IPS-NIHi7 (cell line): ENCODE measurements around the gene UBA5.
A peak's percentile ranks its signal among the peaks of the same experiment; 100 is the strongest.
"Not testable (repeated sequence)": the region's sequence is repeated elsewhere in the genome, so short reads cannot be mapped to it uniquely, and the experiment has no call there.

ENCODE experiments used
- DNase-seq: peaks from one replicate; pipeline ENCODE4 v3.0.0; 2012; ENCODE audit warnings: mixed read lengths; ENCODE audit errors: extremely low spot score

Gene UBA5

GRCh38 chr3:132660052-132660810 is at the start of gene UBA5:
Gene UBA5, plus strand, starts transcription at chr3:132660329. Its CDS starts 209 bp downstream, at chr3:132660538.
- peak; percentile 69 for DNase-seq

- not testable (repeated sequence) for DNase-seq
Observed at GRCh38 chr3:132615301-132615700, 44.8 kb upstream of the UBA5 start.

GRCh38 chr3:132615881-132616280 is 44.2 kb upstream of the UBA5 start:
- no peak for DNase-seq

GRCh38 chr3:132616780-132617179 is 43.3 kb upstream of the UBA5 start:
- no peak for DNase-seq

GRCh38 chr3:132622148-132622547 is 38.0 kb upstream of the UBA5 start:
- no peak for DNase-seq

- no peak for DNase-seq
Observed at GRCh38 chr3:132622761-132623160, 37.4 kb upstream of the UBA5 start.

- DNase-seq = no peak
Observed at GRCh38 chr3:132623646-132624045, 36.5 kb upstream of the UBA5 start.

GRCh38 chr3:132624790-132625189 is 35.3 kb upstream of the UBA5 start:
- DNase-seq = no peak

GRCh38 chr3:132625613-132626012 is 34.5 kb upstream of the UBA5 start:
- no peak for DNase-seq

- DNase-seq = no peak
Observed at GRCh38 chr3:132626955-132627354, 33.2 kb upstream of the UBA5 start.

- no peak for DNase-seq
Observed at GRCh38 chr3:132628157-132628556, 32.0 kb upstream of the UBA5 start.

- DNase-seq = no peak
Observed at GRCh38 chr3:132629928-132630327, 30.2 kb upstream of the UBA5 start.

GRCh38 chr3:132630612-132631011 is 29.5 kb upstream of the UBA5 start:
- no peak for DNase-seq

- no peak for DNase-seq
Observed at GRCh38 chr3:132635052-132635451, 25.1 kb upstream of the UBA5 start.

- no peak for DNase-seq
Observed at GRCh38 chr3:132637590-132637989, 22.5 kb upstream of the UBA5 start.

- DNase-seq = no peak
Observed at GRCh38 chr3:132638706-132639105, 21.4 kb upstream of the UBA5 start.

- not testable (repeated sequence) for DNase-seq
Observed at GRCh38 chr3:132641427-132641826, 18.7 kb upstream of the UBA5 start.

- DNase-seq = peak; percentile 46
Observed at GRCh38 chr3:132641837-132642538, 18.1 kb upstream of the UBA5 start.

GRCh38 chr3:132642539-132642847 is 17.6 kb upstream of the UBA5 start:
- DNase-seq = no peak

GRCh38 chr3:132643366-132643765 is 16.8 kb upstream of the UBA5 start:
- DNase-seq = no peak

- DNase-seq = peak; percentile 22
Observed at GRCh38 chr3:132645058-132645457, 15.1 kb upstream of the UBA5 start.

GRCh38 chr3:132650153-132650552 is 10.0 kb upstream of the UBA5 start:
- DNase-seq = no peak

GRCh38 chr3:132652640-132653270 is 7.4 kb upstream of the UBA5 start:
- no peak for DNase-seq
